HCT116 (cell line): Measurements from ENCODE around the gene ZCWPW1. TPM values are rescaled to one million over a fixed set of nuclear protein-coding genes. Genes with fewer than 3 reads are reported as not detected.

Experiments
- ATAC-seq: fragments of 200-7000 bp; cut with Tn5 transposase; 2 replicates; pipeline ENCODE4 v1.9.1; 2020; ENCODE audit warnings: mild to moderate bottlenecking, moderate library complexity
- BruUV-seq: library from RNA; stranded (reverse); fragments of 400-500 nt; replicated peaks from 2 replicates; lab custom pipeline; 2021; lab: Mats Ljungman, UMichigan
- CTCF ChIA-PET: fragments of 300-600 bp; sonication (Branson Sonifier 250); formaldehyde crosslinking; loops from one replicate; lab custom pipeline; 2021; ENCODE audit warnings: antibody characterized with exemption; lab: Charles Lee
- POLR2A ChIA-PET: fragments of 300-600, 350-600 bp; sonication (Branson Sonifier 250); formaldehyde crosslinking; loops from one replicate; lab custom pipeline; 2021; ENCODE audit warnings: antibody characterized with exemption; lab: Charles Lee
- RAD21 ChIA-PET, 2 experiments: fragments of 300-600 bp; sonication (Branson Sonifier 250); formaldehyde crosslinking; loops; one replicate each; lab custom pipeline; 2023; ENCODE audit warnings: low total read pairs in 2 of 2; ENCODE audit not compliant: uncharacterized antibody in 2 of 2, unreplicated experiment in 2 of 2, low non-redundant PET in 1 of 2; lab: Charles Lee
- DNase-seq: peaks from one replicate; pipeline ENCODE4 v3.0.0-alpha.2; 2010; ENCODE audit warnings: low read depth, low spot score
- H2AFZ ChIP-seq: fragments of 200-600 bp; shearing (Covaris generic), sonication (generic); 2 replicates; pipeline ENCODE4 v1.6.1; 2017; ENCODE audit warnings: low read depth, mixed run types, mixed read lengths, antibody characterized with exemption, low read length; ENCODE audit not compliant: poor library complexity, severe bottlenecking
- H3K27ac ChIP-seq: 2 replicates; pipeline ENCODE4 v1.5.1; 2012; ENCODE audit warnings: low read depth, low read length
- H3K27me3 ChIP-seq: fragments of 200-600 bp; sonication (generic); 2 replicates; pipeline ENCODE4 v1.6.1; 2016; ENCODE audit warnings: mixed run types, low read length, mixed read lengths; ENCODE audit not compliant: insufficient read depth
- H3K36me3 ChIP-seq, 2 experiments: fragments of 200-500 bp in 1 of 2; fragments of 200-600 bp in 1 of 2; sonication (Bioruptor generic) in 1 of 2; sonication (generic) in 1 of 2; 2 replicates each; pipeline versions ENCODE4 v1.5.1 to v1.6.1; 2014 to 2016; ENCODE audit warnings: low read length in 2 of 2, inconsistent platforms in 1 of 2, mixed read lengths in 1 of 2, mixed run types in 1 of 2; ENCODE audit not compliant: insufficient read depth in 2 of 2, control insufficient read depth in 1 of 2
- H3K4me1 ChIP-seq, 2 experiments: fragments of 200-600 bp in 1 of 2; sonication (generic) in 1 of 2; 2 replicates each; pipeline versions ENCODE4 v1.5.1 to v1.6.1; 2012 to 2017; ENCODE audit warnings: low read length in 2 of 2, inconsistent platforms in 1 of 2, mild to moderate bottlenecking in 1 of 2, mixed read lengths in 1 of 2, mixed run types in 1 of 2, moderate library complexity in 1 of 2; ENCODE audit not compliant: insufficient read depth in 2 of 2, control insufficient read depth in 1 of 2
- H3K4me2 ChIP-seq: fragments of 200-600 bp; sonication (generic); 2 replicates; pipeline ENCODE4 v1.6.1; 2017; ENCODE audit warnings: mixed run types, low read length, mixed read lengths
- H3K4me3 ChIP-seq, 2 experiments: fragments of 200-600 bp in 1 of 2; sonication (generic) in 1 of 2; replicated peaks in 1 of 2; 2 replicates each; pipeline ENCODE4 v1.5.1; 2011 to 2016; ENCODE audit warnings: low read length in 2 of 2, control low read depth in 1 of 2, low read depth in 1 of 2, mild to moderate bottlenecking in 1 of 2, mixed read lengths in 1 of 2, mixed run types in 1 of 2
- H3K79me2 ChIP-seq: fragments of 200-600 bp; sonication (generic); 2 replicates; pipeline ENCODE4 v1.6.1; 2017; ENCODE audit warnings: mild to moderate bottlenecking, mixed run types, low read length, moderate library complexity, mixed read lengths; ENCODE audit not compliant: insufficient read depth
- H3K9ac ChIP-seq: fragments of 200-600 bp; sonication (generic); 2 replicates; pipeline ENCODE4 v1.6.1; 2016; ENCODE audit warnings: low read length, mixed read lengths
- H3K9me2 ChIP-seq: fragments of 200-600 bp; sonication (generic), shearing (Covaris generic); 2 replicates; pipeline ENCODE4 v1.6.1; 2017; ENCODE audit warnings: mixed run types, mild to moderate bottlenecking, moderate library complexity; ENCODE audit not compliant: insufficient read depth
- H3K9me3 ChIP-seq, 2 experiments: fragments of 200-500 bp in 1 of 2; fragments of 200-600 bp in 1 of 2; sonication (Bioruptor generic) in 1 of 2; sonication (generic) in 1 of 2; 2 replicates each; pipeline ENCODE4 v1.6.1; 2014 to 2017; ENCODE audit warnings: low read length in 2 of 2, mixed read lengths in 2 of 2, inconsistent platforms in 1 of 2, low read depth in 1 of 2, mild to moderate bottlenecking in 1 of 2, mixed run types in 1 of 2, moderate library complexity in 1 of 2; ENCODE audit not compliant: control insufficient read depth in 1 of 2, insufficient read depth in 1 of 2
- H4K20me1 ChIP-seq: fragments of 200-600 bp; sonication (generic), shearing (Covaris generic); 2 replicates; pipeline ENCODE4 v1.6.1; 2017; ENCODE audit warnings: mixed run types, mild to moderate bottlenecking, moderate library complexity; ENCODE audit not compliant: insufficient read depth
- CBX3 ChIP-seq: IDR thresholded peaks from 2 replicates; pipeline ENCODE4 v1.6.1; 2012; ENCODE audit warnings: low read depth
- CEBPB ChIP-seq: IDR thresholded peaks from 2 replicates; pipeline ENCODE4 v1.6.1; 2012; ENCODE audit warnings: low read depth
- JUND ChIP-seq: IDR thresholded peaks from 2 replicates; pipeline ENCODE4 v1.6.1; 2012
- POLR2AphosphoS5 ChIP-seq: IDR thresholded peaks from 2 replicates; pipeline ENCODE4 v1.6.1; 2011; ENCODE audit warnings: mild to moderate bottlenecking, low read depth, low read length, moderate library complexity
- YY1 ChIP-seq: IDR thresholded peaks from 2 replicates; pipeline ENCODE4 v1.6.1; 2011; ENCODE audit warnings: low read length, low read depth, moderate library complexity, mild to moderate bottlenecking; ENCODE audit not compliant: insufficient replicate concordance; ENCODE audit errors: extremely low read depth
- intact Hi-C: fragments of 100-400 bp; cut with micrococcal nuclease; formaldehyde crosslinking; loops from 2 replicates; pipeline ENCODE4 v1.10.0; 2022
- total RNA-seq: library from RNA; stranded (reverse); gene quantifications from one replicate; pipeline ENCODE4 v1.2.1, GENCODE V29; 2021; ENCODE audit not compliant: unreplicated experiment
- TF ChIP-seq, protein P1 (sequence below): IDR thresholded peaks from 2 replicates; pipeline ENCODE4 v1.6.1; 2012; ENCODE audit warnings: low read depth

The ZCWPW1 gene
- total RNA-seq, 1 experiment from 2014 or later, result 1.5 TPM

GRCh38 chr7:100433276-100433591, 4.7 kb upstream of the ZCWPW1 start:
- intact Hi-C loops, result no loop called here
- no TSS peak for BruUV-seq
- ChIA-PET POLR2A (no interaction called here), CTCF (no interaction called here), RAD21 (no interaction called here)
- no peak for ATAC-seq
- Histone ChIP-seq H3K27me3 (no peaks in the 10 kb centered on the region), H4K20me1 (no peaks in the 10 kb centered on the region), H3K9ac (no peak overlapping the region), H3K27ac (peak overlapping the region; percentile 99; the same call in 1 of the 2 replicates), H3K4me2 (no peak overlapping the region), H3K4me1 (peaks cover 2 to 67% of the 10 kb centered on the region in 2 experiments), H3K4me3 (no peak overlapping the region), H2AFZ (no peak overlapping the region), H3K79me2 (peaks cover 62% of the 10 kb centered on the region), H3K9me2 (no peaks in the 10 kb centered on the region), H3K9me3 (no peaks in the 10 kb centered on the region), H3K36me3 (peaks cover 5 to 39% of the 10 kb centered on the region in 2 experiments; a peak in 2 of 4 replicates)
- no peak for DNase-seq
- TF ChIP-seq POLR2AphosphoS5 (peak; percentile 24; the same call in 1 of the 2 replicates), CEBPB (no peak)

- H3K27ac ChIP-seq, result no peak overlapping the region; the same call in 1 of the 2 replicates
- POLR2A ChIA-PET, result no interaction called here
- peaks cover 5 to 39% of the 10 kb centered on the region in 2 experiments; a peak in 2 of 4 replicates for H3K36me3 ChIP-seq
- H3K9me2 ChIP-seq, result no peaks in the 10 kb centered on the region
- no peak for ATAC-seq
- no peaks in the 10 kb centered on the region for H3K9me3 ChIP-seq
- H3K4me3 ChIP-seq, result no peak overlapping the region
- no peaks in the 10 kb centered on the region for H3K27me3 ChIP-seq
- H3K4me1 ChIP-seq, result peaks cover 2 to 71% of the 10 kb centered on the region in 2 experiments
- no TSS peak for BruUV-seq
- DNase-seq, result no peak
- TF ChIP-seq YY1 (no peak), CBX3 (no peak), POLR2AphosphoS5 (no peak; the same call in 1 of the 2 replicates), JUND (no peak)
- TF ChIP-seq, protein P1, sequence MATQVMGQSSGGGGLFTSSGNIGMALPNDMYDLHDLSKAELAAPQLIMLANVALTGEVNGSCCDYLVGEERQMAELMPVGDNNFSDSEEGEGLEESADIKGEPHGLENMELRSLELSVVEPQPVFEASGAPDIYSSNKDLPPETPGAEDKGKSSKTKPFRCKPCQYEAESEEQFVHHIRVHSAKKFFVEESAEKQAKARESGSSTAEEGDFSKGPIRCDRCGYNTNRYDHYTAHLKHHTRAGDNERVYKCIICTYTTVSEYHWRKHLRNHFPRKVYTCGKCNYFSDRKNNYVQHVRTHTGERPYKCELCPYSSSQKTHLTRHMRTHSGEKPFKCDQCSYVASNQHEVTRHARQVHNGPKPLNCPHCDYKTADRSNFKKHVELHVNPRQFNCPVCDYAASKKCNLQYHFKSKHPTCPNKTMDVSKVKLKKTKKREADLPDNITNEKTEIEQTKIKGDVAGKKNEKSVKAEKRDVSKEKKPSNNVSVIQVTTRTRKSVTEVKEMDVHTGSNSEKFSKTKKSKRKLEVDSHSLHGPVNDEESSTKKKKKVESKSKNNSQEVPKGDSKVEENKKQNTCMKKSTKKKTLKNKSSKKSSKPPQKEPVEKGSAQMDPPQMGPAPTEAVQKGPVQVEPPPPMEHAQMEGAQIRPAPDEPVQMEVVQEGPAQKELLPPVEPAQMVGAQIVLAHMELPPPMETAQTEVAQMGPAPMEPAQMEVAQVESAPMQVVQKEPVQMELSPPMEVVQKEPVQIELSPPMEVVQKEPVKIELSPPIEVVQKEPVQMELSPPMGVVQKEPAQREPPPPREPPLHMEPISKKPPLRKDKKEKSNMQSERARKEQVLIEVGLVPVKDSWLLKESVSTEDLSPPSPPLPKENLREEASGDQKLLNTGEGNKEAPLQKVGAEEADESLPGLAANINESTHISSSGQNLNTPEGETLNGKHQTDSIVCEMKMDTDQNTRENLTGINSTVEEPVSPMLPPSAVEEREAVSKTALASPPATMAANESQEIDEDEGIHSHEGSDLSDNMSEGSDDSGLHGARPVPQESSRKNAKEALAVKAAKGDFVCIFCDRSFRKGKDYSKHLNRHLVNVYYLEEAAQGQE, result no peak
- peaks cover 62% of the 10 kb centered on the region for H3K79me2 ChIP-seq
- H3K9ac ChIP-seq, result no peak overlapping the region
- RAD21 ChIA-PET, result no interaction called here
- intact Hi-C loops, result no loop called here
- H4K20me1 ChIP-seq, result no peaks in the 10 kb centered on the region
- H2AFZ ChIP-seq, result no peak overlapping the region
- H3K4me2 ChIP-seq, result no peak overlapping the region
- CTCF ChIA-PET, result no interaction called here
Observed at GRCh38 chr7:100432621-100433275, 4.2 kb upstream of the ZCWPW1 start.
